ENCODE measurements around the gene RHCE. TPM values are rescaled to one million over a fixed set of nuclear protein-coding genes. Genes with fewer than 3 reads are reported as not detected.
A peak's percentile ranks its signal among the peaks of the same experiment; 100 is the strongest.
"Not testable (repeated sequence)": the region's sequence is repeated elsewhere in the genome, so short reads cannot be mapped to it uniquely, and the experiment has no call there.

The RHCE gene
- total and polyA plus RNA-seq, 5 donors from 2014 or later: 0.16 to 0.45 (median 0.31) TPM; not detected in 1

DNA sequence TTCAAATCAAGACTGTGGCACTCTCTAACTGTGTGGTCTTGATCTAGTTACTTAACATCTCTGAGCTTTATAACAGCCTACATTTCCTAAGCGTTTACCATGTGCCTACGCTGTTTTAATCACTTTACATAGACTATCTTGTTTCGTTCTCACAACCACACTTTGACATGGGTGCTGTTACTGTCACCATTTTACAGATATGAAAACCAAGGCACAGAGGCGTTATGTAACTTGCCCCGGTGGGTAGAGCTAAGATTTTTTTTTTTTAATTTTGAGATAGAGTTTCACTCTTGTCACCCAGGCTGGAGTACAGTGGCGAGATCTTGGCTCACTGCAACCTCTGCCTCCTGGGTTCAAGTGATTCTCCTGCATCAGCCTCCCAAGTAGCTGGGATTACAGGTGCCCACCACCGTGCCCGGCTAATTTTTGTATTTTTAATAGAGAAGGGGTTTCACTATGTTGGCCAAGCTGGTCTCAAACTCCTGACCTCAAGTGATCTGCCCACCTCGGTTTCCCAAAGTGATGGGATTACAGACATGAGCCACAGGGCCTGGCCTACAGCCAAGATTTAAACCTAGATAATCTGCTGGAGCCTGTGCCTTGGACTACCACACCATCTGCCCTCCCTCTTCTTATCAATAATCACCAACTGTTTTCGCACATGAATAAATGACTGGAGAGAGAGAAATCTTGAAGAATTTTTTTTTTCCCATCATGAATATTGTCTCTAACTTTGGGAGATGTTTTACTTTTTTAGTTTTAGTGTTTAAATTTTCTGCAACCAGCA, 10.8 kb downstream of the RHCE start:
- H3K36me3 ChIP-seq (ENCODE audit: control insufficient read depth, insufficient read depth, low read length); H3K9me3 ChIP-seq (ENCODE audit: control insufficient read depth in 2 of 2, low read length in 2 of 2); H3K4me1 ChIP-seq (ENCODE audit: control insufficient read depth, insufficient read depth, low read length, poor library complexity, severe bottlenecking); H3K9me3 Mint-ChIP-seq; H3K27me3 Mint-ChIP-seq; H3K27ac ChIP-seq (ENCODE audit: insufficient read depth, low read length, poor library complexity, severe bottlenecking); H3K4me1 Mint-ChIP-seq; H3K4me3 ChIP-seq (ENCODE audit: low read depth, low read length); H3K36me3 Mint-ChIP-seq; H3K27ac Mint-ChIP-seq; ATAC-seq (ENCODE audit: low read depth in 2 of 2); DNase-seq; H3K27me3 ChIP-seq (ENCODE audit: control insufficient read depth, insufficient read depth, low read length): not testable (repeated sequence)
- H3K4me3 Mint-ChIP-seq: peak overlapping the region in 1 of 4 donors; percentile 11

DNA sequence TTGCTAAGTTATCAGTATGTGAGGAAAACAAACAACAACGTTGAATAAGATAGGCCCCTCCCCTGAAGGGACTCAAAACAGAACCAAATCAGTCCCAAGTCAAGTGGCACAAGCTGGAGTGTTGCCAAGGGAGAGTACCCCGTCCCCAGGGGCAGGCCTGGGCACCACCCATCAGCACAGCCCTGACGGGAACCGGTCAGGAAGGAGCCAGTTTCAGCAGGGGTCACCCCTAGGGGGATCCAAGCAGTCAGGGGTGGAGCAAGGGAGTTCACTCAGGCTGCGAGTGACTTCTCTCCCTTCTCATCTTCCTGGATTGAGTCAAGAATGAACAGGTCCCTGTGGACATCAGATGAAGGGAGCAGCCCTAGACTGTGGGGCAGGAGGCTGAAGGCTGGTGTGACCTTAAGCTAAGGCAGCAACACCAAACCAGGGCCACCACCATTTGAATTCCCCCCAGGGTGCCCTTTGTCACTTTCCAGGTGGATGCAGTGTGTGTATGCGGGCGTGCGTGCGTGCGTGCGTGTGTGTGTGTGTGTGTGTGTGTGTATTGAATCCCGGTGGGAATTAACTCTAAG, 14.8 kb downstream of the RHCE start:
- DNase-seq; H3K36me3 Mint-ChIP-seq; H3K9me3 ChIP-seq (ENCODE audit: control insufficient read depth in 2 of 2, low read length in 2 of 2); H3K36me3 ChIP-seq (ENCODE audit: control insufficient read depth, insufficient read depth, low read length); H3K27ac ChIP-seq (ENCODE audit: insufficient read depth, low read length, poor library complexity, severe bottlenecking); H3K27me3 ChIP-seq (ENCODE audit: control insufficient read depth, insufficient read depth, low read length); H3K4me3 Mint-ChIP-seq; H3K27ac Mint-ChIP-seq; ATAC-seq (ENCODE audit: low read depth in 2 of 2); H3K9me3 Mint-ChIP-seq; H3K27me3 Mint-ChIP-seq; H3K4me1 Mint-ChIP-seq; H3K4me3 ChIP-seq (ENCODE audit: low read depth, low read length); H3K4me1 ChIP-seq (ENCODE audit: control insufficient read depth, insufficient read depth, low read length, poor library complexity, severe bottlenecking): not testable (repeated sequence)

DNA sequence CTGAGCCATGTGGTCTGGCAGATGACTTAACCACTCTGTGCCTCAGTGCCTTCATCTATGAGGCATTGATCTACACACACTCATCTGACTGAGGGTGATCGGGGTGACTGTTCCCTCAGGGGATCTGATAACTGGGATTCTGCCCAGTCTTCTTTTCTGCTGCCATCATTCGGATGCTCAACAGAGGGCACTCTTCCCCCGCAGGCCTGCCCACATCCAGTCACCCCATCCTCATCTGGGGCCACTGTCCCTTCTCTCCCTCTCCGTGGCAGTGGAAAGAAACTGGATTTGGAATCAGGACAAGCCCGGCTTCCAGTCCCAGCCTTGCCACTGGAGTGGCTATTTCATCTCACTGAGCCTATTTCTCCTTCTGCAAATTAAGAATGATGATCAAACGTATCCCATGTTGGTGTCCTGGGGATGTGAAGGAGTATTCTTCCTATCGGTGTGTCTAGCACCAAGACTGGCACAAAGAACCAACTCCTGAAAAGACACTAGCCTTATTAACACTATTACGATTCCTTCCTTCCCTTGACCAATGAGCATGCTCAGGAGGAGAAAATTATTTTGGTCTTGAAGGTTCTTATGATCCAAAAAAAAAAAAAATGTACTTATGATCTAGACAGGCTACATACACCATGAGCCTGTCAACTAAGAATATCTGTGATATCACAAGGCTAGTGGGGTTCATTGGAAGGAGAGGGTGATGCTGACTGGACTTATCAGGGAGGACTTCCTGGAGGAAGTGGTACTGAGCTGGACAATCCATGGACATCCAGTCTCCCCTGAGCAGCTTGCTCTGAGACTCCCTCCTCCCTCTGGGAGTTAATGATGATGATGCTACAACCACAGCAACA, 17.4 kb downstream of the RHCE start:
- H3K9me3 ChIP-seq (ENCODE audit: control insufficient read depth in 2 of 2, low read length in 2 of 2); H3K36me3 ChIP-seq (ENCODE audit: control insufficient read depth, insufficient read depth, low read length); H3K4me1 ChIP-seq (ENCODE audit: control insufficient read depth, insufficient read depth, low read length, poor library complexity, severe bottlenecking); H3K27ac ChIP-seq (ENCODE audit: insufficient read depth, low read length, poor library complexity, severe bottlenecking); H3K9me3 Mint-ChIP-seq; H3K4me3 ChIP-seq (ENCODE audit: low read depth, low read length); H3K36me3 Mint-ChIP-seq; H3K4me1 Mint-ChIP-seq; H3K27me3 ChIP-seq (ENCODE audit: control insufficient read depth, insufficient read depth, low read length); H3K4me3 Mint-ChIP-seq: not testable (repeated sequence)
- peaks cover 11% of the 10 kb centered on the region for H3K27me3 Mint-ChIP-seq
- peak overlapping the region in 1 of 3 donors; percentile 53 for H3K27ac Mint-ChIP-seq
- DNase-seq (peak in 1 of 3 donors; percentile 19), ATAC-seq (ENCODE audit: low read depth in 2 of 2) (peak in 1 of 2 donors; percentile 60)

DNA sequence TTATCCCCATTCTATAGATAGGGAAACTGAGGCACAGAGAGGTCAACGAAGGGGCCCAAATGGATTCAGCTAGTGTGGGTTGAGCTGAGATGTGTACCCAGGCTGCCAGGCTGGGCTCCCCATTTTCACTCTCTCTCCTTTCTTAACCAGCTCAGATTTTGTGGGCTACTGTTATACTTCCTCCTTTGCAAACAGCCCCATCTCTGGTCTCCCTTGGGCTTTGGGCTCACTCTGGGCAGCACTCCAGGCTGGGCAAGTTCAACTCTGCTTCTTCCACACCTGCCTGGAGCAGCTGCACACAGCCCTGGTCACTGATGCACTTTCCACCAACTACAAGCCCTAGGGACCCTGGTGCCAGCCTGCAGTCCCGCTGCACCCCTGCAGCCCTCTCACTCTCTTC, 22.5 kb downstream of the RHCE start:
- not testable (repeated sequence) for H3K27ac ChIP-seq (ENCODE audit: insufficient read depth, low read length, poor library complexity, severe bottlenecking); H3K36me3 ChIP-seq (ENCODE audit: control insufficient read depth, insufficient read depth, low read length); H3K4me3 Mint-ChIP-seq; H3K27me3 ChIP-seq (ENCODE audit: control insufficient read depth, insufficient read depth, low read length); H3K27ac Mint-ChIP-seq; H3K9me3 ChIP-seq (ENCODE audit: control insufficient read depth in 2 of 2, low read length in 2 of 2); H3K9me3 Mint-ChIP-seq; ATAC-seq (ENCODE audit: low read depth in 2 of 2); H3K4me1 Mint-ChIP-seq; H3K4me3 ChIP-seq (ENCODE audit: low read depth, low read length); H3K36me3 Mint-ChIP-seq; H3K4me1 ChIP-seq (ENCODE audit: control insufficient read depth, insufficient read depth, low read length, poor library complexity, severe bottlenecking); DNase-seq
- peaks cover 17% of the 10 kb centered on the region for H3K27me3 Mint-ChIP-seq

- H3K9me3 Mint-ChIP-seq; H3K27me3 ChIP-seq (ENCODE audit: control insufficient read depth, insufficient read depth, low read length); H3K9me3 ChIP-seq (ENCODE audit: control insufficient read depth in 2 of 2, low read length in 2 of 2); H3K4me1 Mint-ChIP-seq; H3K27ac Mint-ChIP-seq; H3K36me3 ChIP-seq (ENCODE audit: control insufficient read depth, insufficient read depth, low read length); ATAC-seq (ENCODE audit: low read depth in 2 of 2); H3K4me3 Mint-ChIP-seq; H3K4me1 ChIP-seq (ENCODE audit: control insufficient read depth, insufficient read depth, low read length, poor library complexity, severe bottlenecking); DNase-seq; H3K27ac ChIP-seq (ENCODE audit: insufficient read depth, low read length, poor library complexity, severe bottlenecking); H3K36me3 Mint-ChIP-seq; H3K4me3 ChIP-seq (ENCODE audit: low read depth, low read length): not testable (repeated sequence)
- peaks cover 17% of the 10 kb centered on the region for H3K27me3 Mint-ChIP-seq
Measured at GRCh38 chr1:25397549-25397948, 23.1 kb downstream of the RHCE start.

GRCh38 chr1:25392841-25393240, 27.8 kb downstream of the RHCE start:
- Mint-ChIP-seq H3K4me1 (no peaks in the 10 kb centered on the region), H3K9me3 (peaks cover 0 to 2% (median 0%) of the 10 kb centered on the region in 7 donors), H3K36me3 (no peaks in the 10 kb centered on the region), H3K4me3 (no peak overlapping the region), H3K27me3 (peaks cover 12% of the 10 kb centered on the region), H3K27ac (no peak overlapping the region)
- H3K27me3 ChIP-seq (ENCODE audit: control insufficient read depth, insufficient read depth, low read length): no peaks in the 10 kb centered on the region
- no peak overlapping the region for H3K4me3 ChIP-seq (ENCODE audit: low read depth, low read length)
- no peak overlapping the region for H3K27ac ChIP-seq (ENCODE audit: insufficient read depth, low read length, poor library complexity, severe bottlenecking)
- ATAC-seq (ENCODE audit: low read depth in 2 of 2) (no peak), DNase-seq (no peak)
- no peaks in the 10 kb centered on the region for H3K4me1 ChIP-seq (ENCODE audit: control insufficient read depth, insufficient read depth, low read length, poor library complexity, severe bottlenecking)
- no peaks in the 10 kb centered on the region for H3K36me3 ChIP-seq (ENCODE audit: control insufficient read depth, insufficient read depth, low read length)
- no peaks in the 10 kb centered on the region for H3K9me3 ChIP-seq (ENCODE audit: control insufficient read depth in 2 of 2, low read length in 2 of 2)

DNA sequence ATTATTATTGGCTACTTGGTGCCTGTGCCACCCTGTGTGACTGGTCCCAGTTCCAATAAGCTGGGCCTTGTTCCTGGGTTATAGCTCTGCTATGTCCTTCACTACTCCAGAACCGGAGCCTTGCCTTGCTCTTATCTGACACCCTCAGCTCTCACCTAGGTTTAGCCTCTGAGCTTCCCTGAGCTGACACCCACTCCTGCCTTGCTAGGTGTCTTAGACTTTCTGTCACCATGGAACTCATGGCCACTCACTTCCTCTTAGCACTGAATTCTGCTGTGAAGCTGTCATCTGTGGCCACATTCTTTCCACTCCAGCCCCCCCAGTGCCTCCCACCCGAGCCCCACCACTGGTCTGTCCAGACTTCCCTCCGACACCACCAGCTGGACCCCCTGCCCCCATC, 30.9 kb downstream of the RHCE start:
- not testable (repeated sequence) for H3K27ac Mint-ChIP-seq
- H3K27me3 Mint-ChIP-seq: peaks cover 16% of the 10 kb centered on the region

More for the DNA sequence above, 30.9 kb downstream of the RHCE start:
- not testable (repeated sequence) for H3K4me1 Mint-ChIP-seq; H3K9me3 ChIP-seq (ENCODE audit: control insufficient read depth in 2 of 2, low read length in 2 of 2); H3K4me3 ChIP-seq (ENCODE audit: low read depth, low read length); H3K4me3 Mint-ChIP-seq; H3K4me1 ChIP-seq (ENCODE audit: control insufficient read depth, insufficient read depth, low read length, poor library complexity, severe bottlenecking); H3K27me3 ChIP-seq (ENCODE audit: control insufficient read depth, insufficient read depth, low read length); H3K36me3 Mint-ChIP-seq; H3K9me3 Mint-ChIP-seq; ATAC-seq (ENCODE audit: low read depth in 2 of 2); H3K36me3 ChIP-seq (ENCODE audit: control insufficient read depth, insufficient read depth, low read length); H3K27ac ChIP-seq (ENCODE audit: insufficient read depth, low read length, poor library complexity, severe bottlenecking); DNase-seq

Data from CD4-positive, CD25-positive, alpha-beta regulatory T cell (primary cell).